Psoas muscle (tissue), 8 donors: Measurements from ENCODE around the gene RFC5. TPM values are rescaled to one million over a fixed set of nuclear protein-coding genes. Genes with fewer than 3 reads are reported as not detected.
A peak's percentile ranks its signal among the peaks of the same experiment; 100 is the strongest.

Experiments
- ATAC-seq, 4 donors: fragments of 200-7000 bp; cut with Tn5 transposase; one replicate each; pipeline ENCODE4 v1.9.1; 2020; ENCODE audit warnings: moderate library complexity in 3 of 4, mild to moderate bottlenecking in 2 of 4
- DNase-seq, 2 donors: peaks; one replicate each; pipeline ENCODE4 v3.0.0-alpha.2; 2020
- H3K27ac ChIP-seq: fragments of 200-600 bp; one replicate; pipeline ENCODE4 v1.8.0; 2022
- H3K27me3 ChIP-seq, 3 donors: fragments of 200-600 bp in 1 of 3; one replicate each; pipeline versions ENCODE4 v1.6.1 to v1.8.0; 2013 to 2022; ENCODE audit warnings: low read length in 2 of 3, mild to moderate bottlenecking in 2 of 3, moderate library complexity in 1 of 3; ENCODE audit not compliant: insufficient read depth in 3 of 3
- H3K36me3 ChIP-seq, 2 donors: fragments of 200-600 bp in 1 of 2; one replicate each; pipeline versions ENCODE4 v1.6.1 to v1.8.0; 2013 to 2022; ENCODE audit warnings: low read depth in 1 of 2, mild to moderate bottlenecking in 1 of 2, moderate library complexity in 1 of 2; ENCODE audit not compliant: insufficient read depth in 1 of 2
- H3K4me1 ChIP-seq: fragments of 200-600 bp; one replicate; pipeline ENCODE4 v1.8.0; 2022
- H3K4me3 ChIP-seq: fragments of 200-600 bp; one replicate; pipeline ENCODE4 v1.8.0; 2022; ENCODE audit warnings: mild to moderate bottlenecking
- H3K9me3 ChIP-seq: fragments of 200-600 bp; one replicate; pipeline ENCODE4 v1.8.0; 2022
- CTCF ChIP-seq: fragments of 200-600 bp; IDR thresholded peaks from one replicate; pipeline ENCODE4 v1.8.0; 2022; ENCODE audit warnings: antibody characterized with exemption
- WGBS, 3 donors: extraction: QIAGEN DNeasy Blood & Tissue Kit; methylation state at CpG; one replicate each; pipeline versions ENCODE4 v1.1.6 to v1.1.7; 2013; 5-methylcytosine and 5-hydroxymethylcytosine counted together
- intact Hi-C, 2 donors: fragments of 100-400 bp; cut with DNase I; formaldehyde crosslinking; loops; one replicate each; pipeline versions ENCODE4 v1.11.0 to v1.14.2; 2022
- polyA plus RNA-seq, 3 donors: library from polyadenylated mRNA; stranded (reverse); fragments of 200-250 nt; gene quantifications; one replicate each; pipeline ENCODE4 v1.2.3, GENCODE V29; 2013
- total RNA-seq, 4 donors: library from RNA; stranded (reverse); fragmentation: NEBNext Ultra II Directional in 2 of 4; extraction: Animal tissue kit (Norgen Biotek cat#: 25700) in 2 of 4; gene quantifications; one replicate each; pipeline versions ENCODE4 v1.2.1 to v1.2.4, GENCODE V29; 2021 to 2023
- donor health status: healthy with polysubstance abuse.
- donor health status: DM: no; HTN: no; CAD: no; lungs with moderate emphysema.
- donor health status: Bipolar disorder and iron deficiency.
- donor health status: healthy.
- donor health status: DM: yes; HTN: yes; CAD: no.
- donor health status: DM: no; HTN: no; CAD: no.
- donor health status: DM: no; HTN: no; CAD: no.
- donor health status: DM: yes; HTN: yes; CAD: no.

RFC5 gene
- total and polyA plus RNA-seq, 7 donors, result 2.2 to 8.5 (median 3.8) TPM

- peak in 1 of 2 donors; percentile 19 for DNase-seq
- H3K27ac ChIP-seq, result peak overlapping the region; percentile 62
- peaks cover 0 to 55% of the 10 kb centered on the region in 2 donors for H3K36me3 ChIP-seq
- H3K27me3 ChIP-seq, result no peaks in the 10 kb centered on the region
- intact Hi-C loops, result no loop called here
- H3K9me3 ChIP-seq, result no peaks in the 10 kb centered on the region
- ATAC-seq, result peak in 1 of 4 donors; percentile 16
- 73 to 85% (median 85%) methylated on average over 12 of the region's 12 CpGs for WGBS, 3 donors
- no peak for TF ChIP-seq CTCF
- no peak overlapping the region for H3K4me3 ChIP-seq
- peaks cover 41% of the 10 kb centered on the region for H3K4me1 ChIP-seq
Observed at GRCh38 chr12:118050972-118051910, 34.7 kb downstream of the RFC5 start.

GRCh38 chr12:118052324-118053070, 36.0 kb downstream of the RFC5 start:
- no peak for TF ChIP-seq CTCF
- peaks cover 0 to 45% of the 10 kb centered on the region in 2 donors for H3K36me3 ChIP-seq
- DNase-seq, result peak; percentile 79 to 87
- peak overlapping the region; percentile 15 for H3K4me3 ChIP-seq
- peak; percentile 98 for ATAC-seq
- intact Hi-C loops, result no loop called here
- 17 to 29% (median 19%) methylated on average over 14 of the region's 14 CpGs for WGBS, 3 donors
- no peaks in the 10 kb centered on the region for H3K9me3 ChIP-seq
- no peaks in the 10 kb centered on the region for H3K27me3 ChIP-seq
- H3K27ac ChIP-seq, result peak overlapping the region; percentile 62
- peaks cover 53% of the 10 kb centered on the region for H3K4me1 ChIP-seq

- Histone ChIP-seq H3K36me3 (peaks cover 0 to 36% of the 10 kb centered on the region in 2 donors), H3K4me3 (no peak overlapping the region), H3K4me1 (peaks cover 55% of the 10 kb centered on the region), H3K27ac (peak overlapping the region; percentile 62), H3K9me3 (no peaks in the 10 kb centered on the region), H3K27me3 (no peaks in the 10 kb centered on the region)
- no peak for ATAC-seq
- TF ChIP-seq CTCF, result no peak
- 80 to 89% (median 85%) methylated on average over 10 of the region's 10 CpGs for WGBS, 3 donors
- intact Hi-C loops, result no loop called here
- no peak for DNase-seq
Observed at GRCh38 chr12:118053071-118053985, 36.8 kb downstream of the RFC5 start.

- intact Hi-C loops, result no loop called here
- Histone ChIP-seq H3K27me3 (no peaks in the 10 kb centered on the region), H3K4me3 (no peak overlapping the region), H3K36me3 (peaks cover 0 to 19% of the 10 kb centered on the region in 2 donors), H3K4me1 (peaks cover 61% of the 10 kb centered on the region), H3K9me3 (no peaks in the 10 kb centered on the region), H3K27ac (peak overlapping the region; percentile 62)
- WGBS, 3 donors, result 60 to 61% (median 60%) methylated on average over 2 of the region's 2 CpGs
- DNase-seq (peak; percentile 54 to 69), ATAC-seq (peak in 3 of 4 donors; percentile 13 to 47 (median 28))
- TF ChIP-seq CTCF, result peak; percentile 41
Observed at GRCh38 chr12:118055144-118055557, 38.6 kb downstream of the RFC5 start.
